ENCODE measurements around the gene MPL.

- TF ChIP-seq CTCF (IDR thresholded peaks at IDR 0.05), result no peak
- TF ChIP-seq POLR2A (IDR thresholded peaks at IDR 0.05), result no peak
Measured at GRCh38 chr1:43352351-43352705, 14.7 kb downstream of the MPL start.

All from ovary (tissue), 3 donors.